Karpas-422 (cell line): ENCODE results near the gene MAGI2. TPM values are rescaled to one million over a fixed set of nuclear protein-coding genes. Genes with fewer than 3 reads are reported as not detected.

ENCODE experiments used
- DNase-seq: peaks from one replicate; pipeline ENCODE4 v3.0.0-alpha.2; 2015
- H2AFZ ChIP-seq: fragments of 200-600 bp; sonication (generic); 2 replicates; pipeline ENCODE4 v1.6.1; 2014; ENCODE audit warnings: antibody characterized with exemption, low read length, mixed read lengths
- H3K27ac ChIP-seq: fragments of 200-600 bp; sonication (generic); 2 replicates; pipeline ENCODE4 v1.5.1; 2014; ENCODE audit warnings: mild to moderate bottlenecking, low read length, moderate library complexity
- H3K27me3 ChIP-seq: fragments of 200-600 bp; sonication (generic); 2 replicates; pipeline ENCODE4 v1.6.1; 2014; ENCODE audit warnings: low read length, mixed read lengths
- H3K36me3 ChIP-seq: fragments of 200-600 bp; sonication (generic); 2 replicates; pipeline ENCODE4 v1.6.1; 2014; ENCODE audit warnings: low read length, mixed read lengths; ENCODE audit not compliant: insufficient read depth
- H3K4me1 ChIP-seq: fragments of 200-600 bp; sonication (generic); 2 replicates; pipeline ENCODE4 v1.6.1; 2014; ENCODE audit warnings: mild to moderate bottlenecking, low read length, mixed read lengths
- H3K4me2 ChIP-seq: fragments of 200-600 bp; sonication (generic); 2 replicates; pipeline ENCODE4 v1.6.1; 2014; ENCODE audit warnings: low read length, low read depth, mild to moderate bottlenecking; ENCODE audit not compliant: poor library complexity, severe bottlenecking
- H3K4me3 ChIP-seq: fragments of 200-600 bp; sonication (generic); 2 replicates; pipeline ENCODE4 v1.5.1; 2014; ENCODE audit warnings: mild to moderate bottlenecking, antibody characterized with exemption, low read length, mixed read lengths
- H3K79me2 ChIP-seq: fragments of 200-600 bp; sonication (generic); 2 replicates; pipeline ENCODE4 v1.6.1; 2014; ENCODE audit warnings: mild to moderate bottlenecking, low read length, mixed read lengths
- H3K9ac ChIP-seq: fragments of 200-600 bp; sonication (generic); 2 replicates; pipeline ENCODE4 v1.6.0; 2014; ENCODE audit warnings: low read length
- H3K9me2 ChIP-seq: fragments of 200-600 bp; sonication (generic), shearing (Covaris generic); replicated peaks from 2 replicates; pipeline ENCODE4 v1.6.0; 2014; ENCODE audit warnings: mild to moderate bottlenecking, low read length, moderate library complexity; ENCODE audit not compliant: insufficient read depth
- H3K9me3 ChIP-seq: fragments of 300-700, 200-600 bp; sonication (generic); 2 replicates; pipeline ENCODE4 v1.6.1; 2014; ENCODE audit warnings: low read length, mixed read lengths
- H4K20me1 ChIP-seq: fragments of 200-600 bp; sonication (generic); 2 replicates; pipeline ENCODE4 v1.6.1; 2014; ENCODE audit warnings: mild to moderate bottlenecking, antibody characterized with exemption, low read length, low read depth; ENCODE audit not compliant: insufficient read depth
- total RNA-seq: library from RNA; depleted of rRNA; stranded (reverse); fragments of >200 nt; shearing (Covaris generic); gene quantifications from 2 replicates; pipeline ENCODE4 v1.2.3, GENCODE V29; 2014; ENCODE audit warnings: low replicate concordance

MAGI2 gene
- total RNA-seq, 1 experiment from 2014 or later = 0.93 TPM

- H3K9me2 ChIP-seq = no peaks in the 10 kb centered on the region
- no peak overlapping the region for H3K9ac ChIP-seq
- H3K4me2 ChIP-seq = no peak overlapping the region
- no peak overlapping the region for H2AFZ ChIP-seq
- H3K4me3 ChIP-seq = no peak overlapping the region
- no peaks in the 10 kb centered on the region for H3K9me3 ChIP-seq
- no peaks in the 10 kb centered on the region for H3K36me3 ChIP-seq
- no peaks in the 10 kb centered on the region for H3K79me2 ChIP-seq
- DNase-seq = no peak
- H3K4me1 ChIP-seq = no peaks in the 10 kb centered on the region
- no peaks in the 10 kb centered on the region for H4K20me1 ChIP-seq
- no peaks in the 10 kb centered on the region for H3K27me3 ChIP-seq
- no peak overlapping the region for H3K27ac ChIP-seq
Observed at GRCh38 chr7:78448911-78449310, 1004.6 kb downstream of the MAGI2 start.

GRCh38 chr7:78444267-78444666, 1009.2 kb downstream of the MAGI2 start:
- Histone ChIP-seq H3K27me3 (no peaks in the 10 kb centered on the region), H3K4me2 (no peak overlapping the region), H3K4me1 (no peaks in the 10 kb centered on the region), H4K20me1 (no peaks in the 10 kb centered on the region), H3K79me2 (no peaks in the 10 kb centered on the region), H2AFZ (no peak overlapping the region), H3K27ac (no peak overlapping the region), H3K36me3 (no peaks in the 10 kb centered on the region), H3K9me3 (no peaks in the 10 kb centered on the region), H3K9me2 (no peaks in the 10 kb centered on the region), H3K9ac (no peak overlapping the region), H3K4me3 (no peak overlapping the region)
- DNase-seq = no peak

GRCh38 chr7:78443811-78444210, 1009.7 kb downstream of the MAGI2 start:
- Histone ChIP-seq H3K4me3 (no peak overlapping the region), H3K4me1 (no peaks in the 10 kb centered on the region), H3K79me2 (no peaks in the 10 kb centered on the region), H3K9me3 (no peaks in the 10 kb centered on the region), H3K9ac (no peak overlapping the region), H3K9me2 (no peaks in the 10 kb centered on the region), H3K4me2 (no peak overlapping the region), H3K27ac (no peak overlapping the region), H4K20me1 (no peaks in the 10 kb centered on the region), H3K27me3 (no peaks in the 10 kb centered on the region), H2AFZ (no peak overlapping the region), H3K36me3 (no peaks in the 10 kb centered on the region)
- DNase-seq = no peak

- H3K79me2 ChIP-seq = no peaks in the 10 kb centered on the region
- H3K36me3 ChIP-seq = no peaks in the 10 kb centered on the region
- H3K27ac ChIP-seq = no peak overlapping the region
- DNase-seq = no peak
- H3K4me2 ChIP-seq = no peak overlapping the region
- no peak overlapping the region for H3K9ac ChIP-seq
- no peak overlapping the region for H3K4me3 ChIP-seq
- no peaks in the 10 kb centered on the region for H3K27me3 ChIP-seq
- no peaks in the 10 kb centered on the region for H3K9me2 ChIP-seq
- H4K20me1 ChIP-seq = no peaks in the 10 kb centered on the region
- no peak overlapping the region for H2AFZ ChIP-seq
- H3K9me3 ChIP-seq = no peaks in the 10 kb centered on the region
- H3K4me1 ChIP-seq = no peaks in the 10 kb centered on the region
Observed at GRCh38 chr7:78441737-78442136, 1011.7 kb downstream of the MAGI2 start.

GRCh38 chr7:78438433-78438832, 1015.0 kb downstream of the MAGI2 start:
- DNase-seq = no peak
- no peak overlapping the region for H3K4me2 ChIP-seq

GRCh38 chr7:78437118-78437517, 1016.3 kb downstream of the MAGI2 start:
- Histone ChIP-seq H3K79me2 (no peaks in the 10 kb centered on the region), H3K4me3 (no peak overlapping the region), H3K27ac (no peak overlapping the region), H3K36me3 (no peaks in the 10 kb centered on the region), H3K27me3 (no peaks in the 10 kb centered on the region), H3K9me3 (no peaks in the 10 kb centered on the region), H3K4me2 (no peak overlapping the region), H3K9ac (no peak overlapping the region), H3K9me2 (no peaks in the 10 kb centered on the region), H2AFZ (no peak overlapping the region), H4K20me1 (no peaks in the 10 kb centered on the region), H3K4me1 (no peaks in the 10 kb centered on the region)
- no peak for DNase-seq

More at GRCh38 chr7:78438433-78438832, 1015.0 kb downstream of the MAGI2 start:
- Histone ChIP-seq H3K27me3 (no peaks in the 10 kb centered on the region), H3K79me2 (no peaks in the 10 kb centered on the region), H4K20me1 (no peaks in the 10 kb centered on the region), H3K9ac (no peak overlapping the region), H2AFZ (no peak overlapping the region), H3K36me3 (no peaks in the 10 kb centered on the region), H3K27ac (no peak overlapping the region), H3K9me3 (no peaks in the 10 kb centered on the region), H3K4me1 (no peaks in the 10 kb centered on the region), H3K9me2 (no peaks in the 10 kb centered on the region), H3K4me3 (no peak overlapping the region)

- H3K9me3 ChIP-seq = no peaks in the 10 kb centered on the region
- no peaks in the 10 kb centered on the region for H3K79me2 ChIP-seq
Observed at GRCh38 chr7:78435355-78435754, 1018.1 kb downstream of the MAGI2 start.

GRCh38 chr7:78434281-78434680, 1019.2 kb downstream of the MAGI2 start:
- DNase-seq = no peak
- Histone ChIP-seq H3K27ac (no peak overlapping the region), H4K20me1 (no peaks in the 10 kb centered on the region), H3K9ac (no peak overlapping the region), H3K36me3 (no peaks in the 10 kb centered on the region), H3K4me1 (no peaks in the 10 kb centered on the region), H3K4me2 (no peak overlapping the region), H3K4me3 (no peak overlapping the region), H3K9me2 (no peaks in the 10 kb centered on the region), H2AFZ (no peak overlapping the region), H3K27me3 (no peaks in the 10 kb centered on the region), H3K9me3 (no peaks in the 10 kb centered on the region), H3K79me2 (no peaks in the 10 kb centered on the region)

More at GRCh38 chr7:78435355-78435754, 1018.1 kb downstream of the MAGI2 start:
- Histone ChIP-seq H3K4me1 (no peaks in the 10 kb centered on the region), H3K4me2 (no peak overlapping the region), H2AFZ (no peak overlapping the region), H3K27me3 (no peaks in the 10 kb centered on the region), H3K4me3 (no peak overlapping the region), H3K27ac (no peak overlapping the region), H4K20me1 (no peaks in the 10 kb centered on the region), H3K9ac (no peak overlapping the region), H3K36me3 (no peaks in the 10 kb centered on the region), H3K9me2 (no peaks in the 10 kb centered on the region)
- DNase-seq = no peak

- Histone ChIP-seq H3K4me3 (no peak overlapping the region), H3K4me2 (no peak overlapping the region), H3K9me3 (no peaks in the 10 kb centered on the region), H3K27ac (no peak overlapping the region), H4K20me1 (no peaks in the 10 kb centered on the region), H2AFZ (no peak overlapping the region), H3K4me1 (no peaks in the 10 kb centered on the region), H3K79me2 (no peaks in the 10 kb centered on the region), H3K27me3 (no peaks in the 10 kb centered on the region), H3K9me2 (no peaks in the 10 kb centered on the region), H3K36me3 (no peaks in the 10 kb centered on the region), H3K9ac (no peak overlapping the region)
- no peak for DNase-seq
Observed at GRCh38 chr7:78433421-78433820, 1020.0 kb downstream of the MAGI2 start.
